GM19452 (cell line): Measurements from ENCODE around the gene IGFBP1.

Experiments used
- ATAC-seq: cut with Tn5 transposase; IDR thresholded peaks from one replicate; pipeline ENCODE4 v1.9.1; 2021; ENCODE audit not compliant: unreplicated experiment

IGFBP1 gene

DNA sequence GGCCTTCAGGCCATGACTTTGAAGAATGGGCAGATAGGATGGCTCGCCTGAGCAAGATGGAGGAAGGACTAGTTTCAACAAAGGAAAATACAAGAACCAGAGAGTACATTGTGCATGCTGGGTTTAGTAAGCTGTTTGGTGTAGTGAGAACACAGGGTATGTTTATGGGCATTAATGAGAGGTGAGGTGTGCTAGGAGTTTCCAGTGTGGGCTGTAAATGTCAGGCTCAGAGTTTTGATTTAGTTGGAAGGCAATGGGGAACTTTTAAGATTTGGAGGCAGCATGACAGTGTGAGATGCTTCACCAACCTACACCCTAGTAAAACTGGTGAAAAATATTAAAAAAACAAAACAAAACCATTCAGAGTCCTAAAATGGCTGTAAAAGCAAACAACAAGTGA, 13.3 kb downstream of the IGFBP1 start:
- no peak for ATAC-seq

DNA sequence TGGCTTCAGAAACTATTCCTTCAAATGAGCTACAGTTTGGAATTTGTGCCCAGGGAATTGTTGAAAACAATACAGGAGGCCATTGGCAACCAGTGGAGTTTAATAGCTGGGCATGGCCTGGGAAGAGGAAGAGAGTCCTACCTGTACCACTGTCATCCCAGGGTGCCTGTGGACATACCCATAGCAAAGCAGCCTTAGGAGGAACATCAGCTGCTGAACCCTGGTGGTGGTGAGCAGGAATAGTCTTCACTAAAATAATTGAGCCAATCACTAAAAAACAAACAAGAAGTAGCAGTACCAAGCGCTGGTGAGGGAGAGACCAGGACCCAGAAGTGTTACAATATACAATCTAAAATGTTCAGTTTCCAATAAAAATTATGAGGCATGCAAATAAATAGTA, 14.5 kb downstream of the IGFBP1 start:
- no peak for ATAC-seq

- ATAC-seq, result no peak
Measured at GRCh38 chr7:45909561-45909960, 21.3 kb downstream of the IGFBP1 start.

- no peak for ATAC-seq
Measured at GRCh38 chr7:45910855-45911254, 22.6 kb downstream of the IGFBP1 start.

DNA sequence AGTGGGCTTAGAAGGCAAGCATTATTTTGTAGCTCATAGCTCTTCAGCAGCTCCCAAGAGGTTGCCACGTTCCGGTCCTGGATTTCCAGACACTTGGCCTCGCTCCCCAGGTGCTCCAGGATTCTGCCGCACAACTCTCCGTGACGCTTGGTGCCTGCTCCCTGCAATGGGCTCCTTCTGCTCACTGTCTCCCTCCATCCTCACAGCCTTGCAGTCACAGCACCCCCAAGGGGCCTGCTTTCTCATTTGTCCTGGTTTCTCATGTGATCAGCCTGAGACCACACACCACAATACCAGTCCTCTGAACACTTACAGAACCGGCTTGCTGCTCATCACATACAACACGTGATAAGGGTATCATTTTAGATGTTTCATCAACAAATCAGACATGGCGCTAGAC, 23.0 kb downstream of the IGFBP1 start:
- ATAC-seq, result no peak

DNA sequence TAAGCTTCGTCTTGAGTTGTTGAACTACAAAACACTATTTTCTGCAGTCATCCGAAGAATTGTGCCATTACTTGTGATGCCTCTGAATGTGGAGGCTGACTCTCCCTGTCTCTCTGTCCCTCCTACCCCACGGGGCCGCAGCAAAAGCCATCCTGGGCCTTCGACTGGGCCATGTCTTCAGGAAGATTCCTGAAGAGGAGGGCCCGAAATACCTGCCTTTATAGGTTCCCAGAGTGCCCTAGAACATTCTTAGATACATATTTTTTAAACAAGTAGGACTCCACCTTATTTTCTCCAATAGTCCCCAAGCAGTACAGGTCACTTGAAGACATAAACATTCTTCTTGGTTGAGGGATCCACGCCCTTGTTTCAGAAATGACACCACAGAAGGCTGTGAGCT, 24.7 kb downstream of the IGFBP1 start:
- ATAC-seq, result no peak

DNA sequence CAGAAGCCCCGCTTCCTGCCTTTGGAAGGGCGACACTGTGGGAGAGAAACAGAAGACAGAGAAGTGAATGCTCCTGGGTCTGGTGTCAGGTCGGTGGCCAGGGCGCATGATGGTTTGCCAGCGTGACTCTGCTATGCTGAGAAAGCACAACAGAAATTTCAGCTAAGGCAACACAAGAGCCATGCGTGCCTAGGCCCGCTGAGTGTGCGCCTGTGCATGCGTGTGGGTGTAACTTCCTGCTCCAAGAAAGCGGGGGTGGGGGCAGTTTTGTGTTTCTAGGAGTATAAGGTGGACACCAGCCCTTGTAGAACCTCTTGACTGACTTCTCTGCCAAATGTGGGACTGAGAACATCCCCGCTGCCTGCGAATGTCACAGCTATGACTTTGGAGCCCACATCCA, 26.6 kb downstream of the IGFBP1 start:
- no peak for ATAC-seq

DNA sequence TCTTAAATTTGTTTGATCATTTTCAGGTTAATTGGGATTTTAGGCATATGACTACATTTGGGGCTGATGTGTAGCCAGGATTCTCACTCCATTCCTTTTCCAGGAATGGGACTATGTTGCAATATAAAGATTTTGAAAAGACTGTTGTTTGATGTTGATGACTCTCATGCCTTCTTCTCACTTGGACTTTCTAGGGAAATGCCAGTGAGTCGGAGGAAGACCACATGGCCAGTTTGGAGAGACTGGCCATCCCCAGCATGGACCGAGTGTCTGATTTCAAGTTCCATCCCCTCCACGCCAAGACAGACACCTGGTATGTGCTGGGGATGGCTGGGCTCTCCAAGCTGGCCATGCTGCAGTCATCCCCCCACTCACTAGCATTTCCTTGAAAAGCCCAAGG, 27.3 kb downstream of the IGFBP1 start:
- no peak for ATAC-seq

- no peak for ATAC-seq
Measured at GRCh38 chr7:45917064-45917463, 28.8 kb downstream of the IGFBP1 start.

GRCh38 chr7:45917658-45918057, 29.4 kb downstream of the IGFBP1 start:
- ATAC-seq, result peak; percentile 56

DNA sequence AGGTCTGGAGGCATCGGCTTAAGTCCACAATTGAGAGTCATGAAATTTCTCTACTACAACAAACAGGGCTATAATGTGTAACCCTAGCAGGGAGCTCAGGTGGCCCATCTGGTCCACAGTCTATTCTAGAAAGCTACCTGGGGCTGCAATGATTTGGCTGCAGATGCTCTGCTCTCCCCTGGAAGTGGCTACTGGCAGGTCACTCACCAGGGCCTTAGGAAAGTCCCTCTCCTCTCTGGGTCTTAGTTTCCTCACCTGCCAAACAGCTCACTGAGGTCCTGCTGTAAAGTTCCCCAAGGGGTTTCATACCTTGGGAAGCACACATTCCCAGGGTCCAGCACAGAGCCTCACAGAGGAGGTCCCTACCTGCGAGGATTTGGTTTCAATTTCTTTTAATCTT, 30.3 kb downstream of the IGFBP1 start:
- no peak for ATAC-seq

DNA sequence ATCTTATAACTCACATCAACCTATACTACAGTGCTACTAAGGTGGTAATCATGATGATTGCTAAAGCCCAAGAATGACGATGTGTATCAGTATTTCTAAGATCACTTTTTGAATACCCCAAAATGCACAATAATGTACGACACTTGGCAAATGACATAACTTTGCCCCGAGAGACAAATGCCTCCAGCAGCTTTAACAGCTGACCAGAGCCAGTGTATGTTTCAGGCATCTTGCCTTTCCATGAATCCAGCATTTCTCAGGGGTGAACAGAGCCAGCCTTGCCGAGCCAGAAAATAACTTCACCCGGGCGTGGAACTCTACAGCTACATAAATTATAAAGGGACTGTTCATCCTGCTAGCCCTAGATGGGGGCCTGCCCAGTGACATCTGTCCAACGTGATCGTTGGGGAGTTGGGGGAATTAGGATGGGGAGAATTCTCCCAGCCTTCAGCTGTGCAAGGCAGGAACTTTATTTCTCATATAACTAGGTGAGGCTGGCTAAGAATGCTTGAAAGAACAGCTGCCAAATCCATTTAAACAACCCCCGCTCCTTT, 31.0 kb downstream of the IGFBP1 start:
- ATAC-seq, result no peak

DNA sequence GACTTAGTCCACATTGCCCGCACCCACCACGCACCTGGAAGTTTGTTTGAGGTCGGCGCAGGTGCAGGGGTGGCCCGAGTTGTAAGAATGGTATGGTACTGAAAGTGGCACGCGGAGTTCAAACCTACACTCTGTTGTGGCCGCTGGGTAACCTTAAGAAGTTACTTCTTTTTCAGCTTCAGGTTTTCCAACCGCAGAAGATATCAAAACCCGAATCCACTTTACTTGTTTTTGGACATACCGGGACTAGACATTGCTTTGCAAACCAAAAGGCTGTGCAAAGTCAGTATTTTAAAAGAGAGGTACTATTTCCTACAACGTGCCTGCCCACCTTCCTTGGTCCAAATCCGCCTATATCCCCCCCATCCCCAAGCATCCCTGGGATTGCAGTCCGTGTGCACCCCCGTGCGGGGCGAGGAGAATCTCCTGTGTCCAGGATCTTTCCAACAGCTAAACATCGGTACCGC, 31.7 kb downstream of the IGFBP1 start:
- no peak for ATAC-seq

DNA sequence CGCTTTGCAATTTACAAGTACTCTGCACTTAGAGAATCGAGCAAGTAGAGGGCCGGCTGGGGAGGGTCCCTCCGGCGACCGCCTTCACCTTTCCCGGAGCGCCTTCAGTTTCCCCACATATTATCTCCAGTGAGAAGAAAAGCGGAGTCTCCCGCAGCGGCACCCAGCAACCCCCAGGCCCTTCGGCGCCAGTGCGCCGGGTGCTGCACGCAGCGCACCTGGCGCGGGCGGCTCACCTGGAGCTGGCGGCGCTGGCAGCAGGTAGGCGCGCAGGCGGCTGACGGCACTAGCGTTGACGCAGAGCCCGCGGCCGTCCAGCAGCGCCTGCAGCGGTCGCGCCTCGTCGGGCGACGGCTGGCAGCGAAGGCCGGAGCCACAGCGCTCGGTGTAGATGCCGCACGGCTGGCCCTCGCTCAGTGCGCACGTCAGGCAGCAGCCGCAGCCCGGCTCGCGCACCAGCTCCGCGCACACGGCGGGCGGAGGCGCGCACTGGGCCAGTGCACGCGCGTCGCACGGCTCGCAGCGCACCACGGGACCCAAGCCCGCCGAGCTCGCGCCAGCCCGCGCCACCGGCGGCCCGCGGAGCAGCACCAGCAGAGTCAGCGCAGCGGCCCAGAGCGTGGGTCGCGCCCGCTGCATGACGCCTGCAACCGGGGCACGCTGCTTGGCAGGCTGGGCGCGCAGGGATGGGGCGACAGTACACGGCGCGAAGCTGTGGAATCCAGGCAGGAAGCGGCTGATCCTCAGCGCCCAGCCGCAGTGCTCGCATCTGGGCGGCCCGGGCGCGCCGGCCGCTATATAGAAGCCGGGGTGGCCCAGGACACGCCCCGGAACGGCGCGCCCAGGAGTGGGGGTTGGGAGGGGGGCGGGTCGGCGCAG, 32.5 kb downstream of the IGFBP1 start, which contains the start of gene IGFBP3:
IGFBP3 (minus strand) TSS at position 771 of the 879 bp plus-strand sequence; CDS start at position 639, 132 bp downstream.
- no peak for ATAC-seq

DNA sequence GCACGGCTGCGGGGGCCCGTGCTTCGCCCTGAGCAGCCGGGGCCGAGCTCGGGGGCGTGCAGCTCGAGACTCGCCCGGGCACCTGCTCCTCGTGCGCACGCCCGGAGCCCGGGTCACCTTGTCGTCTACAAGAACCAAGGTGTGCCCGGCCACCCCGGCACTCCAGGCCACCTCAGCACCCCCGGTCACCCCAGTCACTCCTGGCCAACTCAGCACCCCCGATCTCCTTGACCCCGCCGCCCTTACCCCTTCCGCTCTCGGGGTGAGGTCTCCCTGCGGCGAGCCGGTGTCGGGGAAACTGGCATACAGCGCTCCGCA, 33.1 kb downstream of the IGFBP1 start:
- no peak for ATAC-seq

DNA sequence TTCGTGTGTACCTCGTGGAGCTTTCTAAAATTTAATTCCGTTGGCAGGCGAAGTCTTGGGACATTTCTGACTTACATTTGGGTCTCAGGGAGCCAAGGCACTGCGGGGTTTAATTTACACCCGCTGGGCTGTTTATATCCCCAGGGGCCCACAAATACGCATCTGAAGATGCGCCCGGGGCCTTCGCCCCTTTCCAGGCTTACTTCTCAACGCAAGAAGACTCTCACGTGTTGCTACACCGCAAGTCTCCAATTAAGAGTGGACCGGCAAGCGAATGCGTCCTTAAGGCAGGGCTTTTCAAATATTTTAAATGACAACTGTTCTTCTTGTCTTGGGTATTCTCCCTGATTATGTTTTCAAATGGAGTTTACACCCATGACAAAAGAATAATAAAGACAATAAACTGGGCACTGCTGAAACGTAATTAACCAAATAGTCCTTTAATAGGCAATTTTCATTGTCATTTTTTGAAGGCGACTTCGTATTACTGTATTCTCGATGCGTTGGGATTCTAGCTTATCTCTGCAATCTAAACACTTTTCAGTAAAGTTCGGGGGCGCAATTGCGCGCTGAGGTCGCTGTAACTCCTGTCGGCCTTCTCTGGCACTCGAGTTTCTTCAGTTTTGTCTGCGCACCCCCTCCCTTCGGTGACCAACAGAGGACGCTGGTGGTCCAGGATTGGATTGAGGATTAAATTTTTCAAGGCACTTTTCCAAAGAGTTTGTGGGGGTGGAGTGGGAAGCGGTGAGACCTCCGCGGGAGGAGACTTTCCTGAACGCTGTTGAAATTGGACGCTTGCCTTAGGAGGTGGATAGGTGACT, 33.6 kb downstream of the IGFBP1 start:
- no peak for ATAC-seq

GRCh38 chr7:45922810-45923209, 34.5 kb downstream of the IGFBP1 start:
- no peak for ATAC-seq

DNA sequence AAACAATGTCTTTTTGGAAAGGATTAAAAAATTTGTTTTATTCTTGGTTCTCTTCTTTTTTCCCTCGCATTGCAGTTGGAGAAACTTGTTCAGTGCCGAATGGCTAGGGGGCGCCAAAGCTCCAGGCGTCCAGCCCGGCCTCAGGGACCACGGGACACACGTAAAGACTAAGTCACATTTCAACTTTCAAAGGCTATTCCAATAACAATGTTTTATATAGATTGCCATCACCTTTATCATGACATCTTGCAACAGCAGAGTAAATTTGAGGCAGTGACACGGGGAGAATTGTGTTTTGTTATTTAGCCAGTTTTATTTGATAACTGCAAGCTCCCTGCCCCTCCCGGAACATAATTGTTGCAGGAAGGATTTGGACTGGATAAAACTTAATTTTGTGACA, 35.0 kb downstream of the IGFBP1 start:
- no peak for ATAC-seq

DNA sequence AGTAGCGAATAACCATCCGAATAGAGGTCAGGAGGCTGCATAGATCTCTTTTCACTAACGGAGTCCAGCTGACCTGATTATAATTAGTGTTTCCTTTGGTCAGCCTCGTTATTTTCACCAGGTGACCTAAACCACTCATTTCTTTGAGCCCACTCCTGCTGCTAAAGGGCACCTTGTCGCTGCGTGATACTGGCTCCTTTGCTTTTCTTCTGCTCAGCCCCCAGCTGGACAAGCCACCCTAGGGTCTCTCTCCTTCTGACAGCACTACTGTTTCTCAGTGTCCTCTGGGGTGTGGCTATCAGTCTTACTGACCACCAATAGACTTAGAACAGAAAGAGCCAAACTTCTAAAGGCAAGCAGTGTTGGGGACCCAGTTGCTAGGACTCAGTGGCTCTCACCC, 35.5 kb downstream of the IGFBP1 start:
- no peak for ATAC-seq

- no peak for ATAC-seq
Measured at GRCh38 chr7:45924283-45924682, 36.0 kb downstream of the IGFBP1 start.

DNA sequence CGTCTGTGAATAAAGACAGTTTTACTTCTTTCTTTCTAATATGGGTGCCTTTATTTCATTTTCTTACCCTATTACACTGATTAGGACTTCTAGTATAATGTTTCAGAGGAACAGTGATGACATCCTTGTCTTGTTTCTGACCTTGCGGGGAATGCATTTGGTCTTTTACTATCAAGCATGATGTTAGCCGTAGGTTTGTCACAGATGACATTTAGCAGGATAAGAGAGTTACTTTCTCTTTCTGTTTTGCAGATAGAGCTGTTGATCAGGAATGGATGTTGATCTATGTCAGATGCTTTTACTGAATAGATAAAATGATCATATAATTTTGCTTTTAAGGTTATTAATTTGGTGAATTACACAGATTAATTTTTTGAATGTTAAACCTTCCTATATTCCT, 39.4 kb downstream of the IGFBP1 start:
- ATAC-seq, result no peak

- ATAC-seq, result no peak
Measured at GRCh38 chr7:45930967-45931366, 42.7 kb downstream of the IGFBP1 start.
